HEK293 (cell line): Measurements from ENCODE around the gene H2BK1.

Experiments
- HOXA7 ChIP-seq: sonication (generic); formaldehyde crosslinking; IDR thresholded peaks from 2 replicates; pipeline ENCODE4 v1.8.1; 2022; ENCODE audit warnings: missing genetic modification reagents, borderline replicate concordance
- MEIS1 ChIP-seq: sonication (generic); formaldehyde crosslinking; IDR thresholded peaks from 2 replicates; pipeline ENCODE4 v1.8.1; 2022; ENCODE audit warnings: missing genetic modification reagents, mild to moderate bottlenecking, borderline replicate concordance
- TRIM28 ChIP-seq: IDR thresholded peaks from 2 replicates; pipeline ENCODE4 v1.6.1; 2011; ENCODE audit warnings: low read length, control low read depth, borderline replicate concordance
- ZBTB8A ChIP-seq: fragments of 450-650 bp; formaldehyde crosslinking; IDR thresholded peaks from 2 replicates; pipeline ENCODE4 v1.5.1; 2016; ENCODE audit warnings: missing biosample characterization, missing genetic modification characterization
- ZFP3 ChIP-seq: fragments of 450-650 bp; formaldehyde crosslinking; IDR thresholded peaks from 2 replicates; pipeline ENCODE4 v1.5.1; 2016; ENCODE audit warnings: low read depth, missing biosample characterization, missing genetic modification characterization
- ZNF2 ChIP-seq: fragments of 450-650 bp; formaldehyde crosslinking; IDR thresholded peaks from 2 replicates; pipeline ENCODE4 v1.5.1; 2016; ENCODE audit warnings: missing biosample characterization, missing genetic modification characterization
- ZNF311 ChIP-seq: fragments of 450-650 bp; formaldehyde crosslinking; IDR thresholded peaks from 2 replicates; pipeline ENCODE4 v1.5.1; 2017; ENCODE audit warnings: missing biosample characterization, missing genetic modification characterization, borderline replicate concordance
- ZNF37A ChIP-seq: fragments of 450-650 bp; IDR thresholded peaks from 2 replicates; pipeline ENCODE4 v1.5.1; 2018; ENCODE audit warnings: missing biosample characterization, missing genetic modification characterization
- ZNF423 ChIP-seq: fragments of 450-650 bp; formaldehyde crosslinking; IDR thresholded peaks from 2 replicates; pipeline ENCODE4 v1.5.1; 2016; ENCODE audit warnings: missing biosample characterization, missing genetic modification characterization
- ZNF571 ChIP-seq: fragments of 450-650 bp; formaldehyde crosslinking; IDR thresholded peaks from 2 replicates; pipeline ENCODE4 v1.5.0; 2017; ENCODE audit warnings: missing biosample characterization, missing genetic modification characterization
- TF ChIP-seq, protein P1 (sequence below): fragments of 450-650 bp; formaldehyde crosslinking; IDR thresholded peaks from 2 replicates; pipeline ENCODE4 v1.5.1; 2016; ENCODE audit warnings: missing biosample characterization, missing genetic modification characterization
- TF ChIP-seq, protein P2 (sequence below): fragments of 450-650 bp; formaldehyde crosslinking; IDR thresholded peaks from 2 replicates; pipeline ENCODE4 v1.5.1; 2016; ENCODE audit warnings: missing biosample characterization, missing genetic modification characterization, low read depth
- TF ChIP-seq, protein P3 (sequence below): fragments of 450-650 bp; formaldehyde crosslinking; IDR thresholded peaks from 2 replicates; pipeline ENCODE4 v1.5.1; 2016; ENCODE audit warnings: missing biosample characterization, missing genetic modification characterization
- TF ChIP-seq, protein P4 (sequence below): fragments of 450-650 bp; IDR thresholded peaks from 2 replicates; pipeline ENCODE4 v1.5.1; 2018; ENCODE audit warnings: missing biosample characterization, mild to moderate bottlenecking, missing genetic modification characterization

DNA sequence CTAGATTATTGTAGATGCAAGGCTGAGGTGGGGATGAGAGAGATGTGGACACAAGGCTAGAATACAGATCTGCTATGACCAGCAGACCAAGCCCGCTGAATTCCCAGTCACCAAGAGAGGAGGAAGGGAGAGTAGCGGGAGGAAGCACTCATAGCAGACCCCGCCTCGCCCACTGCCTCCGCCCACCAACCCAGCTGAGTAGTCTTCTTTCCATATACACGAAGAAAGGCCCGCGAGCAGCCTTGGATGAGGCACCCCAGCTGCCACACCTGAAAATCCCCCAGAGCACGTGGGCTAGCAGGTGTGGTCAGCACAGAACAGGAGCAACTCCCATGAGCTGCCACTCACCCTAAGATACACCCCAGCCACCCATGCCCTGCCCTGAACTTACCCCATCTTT lies 7.9 kb upstream of the H2BK1 start:
- TF ChIP-seq ZFP3 (tag by site-specific recombination) (no peak), TRIM28 (no peak), ZNF571 (tag by site-specific recombination) (no peak), MEIS1 (CRISPR knock-in tag) (no peak), HOXA7 (CRISPR knock-in tag) (no peak), ZNF37A (tag by site-specific recombination) (no peak), ZNF2 (tag by site-specific recombination) (no peak), ZNF311 (tag by site-specific recombination) (no peak), ZBTB8A (no peak), ZNF423 (no peak)
- TF ChIP-seq, protein P1, sequence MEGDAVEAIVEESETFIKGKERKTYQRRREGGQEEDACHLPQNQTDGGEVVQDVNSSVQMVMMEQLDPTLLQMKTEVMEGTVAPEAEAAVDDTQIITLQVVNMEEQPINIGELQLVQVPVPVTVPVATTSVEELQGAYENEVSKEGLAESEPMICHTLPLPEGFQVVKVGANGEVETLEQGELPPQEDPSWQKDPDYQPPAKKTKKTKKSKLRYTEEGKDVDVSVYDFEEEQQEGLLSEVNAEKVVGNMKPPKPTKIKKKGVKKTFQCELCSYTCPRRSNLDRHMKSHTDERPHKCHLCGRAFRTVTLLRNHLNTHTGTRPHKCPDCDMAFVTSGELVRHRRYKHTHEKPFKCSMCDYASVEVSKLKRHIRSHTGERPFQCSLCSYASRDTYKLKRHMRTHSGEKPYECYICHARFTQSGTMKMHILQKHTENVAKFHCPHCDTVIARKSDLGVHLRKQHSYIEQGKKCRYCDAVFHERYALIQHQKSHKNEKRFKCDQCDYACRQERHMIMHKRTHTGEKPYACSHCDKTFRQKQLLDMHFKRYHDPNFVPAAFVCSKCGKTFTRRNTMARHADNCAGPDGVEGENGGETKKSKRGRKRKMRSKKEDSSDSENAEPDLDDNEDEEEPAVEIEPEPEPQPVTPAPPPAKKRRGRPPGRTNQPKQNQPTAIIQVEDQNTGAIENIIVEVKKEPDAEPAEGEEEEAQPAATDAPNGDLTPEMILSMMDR (tag by site-specific recombination): no peak
- TF ChIP-seq, protein P2, sequence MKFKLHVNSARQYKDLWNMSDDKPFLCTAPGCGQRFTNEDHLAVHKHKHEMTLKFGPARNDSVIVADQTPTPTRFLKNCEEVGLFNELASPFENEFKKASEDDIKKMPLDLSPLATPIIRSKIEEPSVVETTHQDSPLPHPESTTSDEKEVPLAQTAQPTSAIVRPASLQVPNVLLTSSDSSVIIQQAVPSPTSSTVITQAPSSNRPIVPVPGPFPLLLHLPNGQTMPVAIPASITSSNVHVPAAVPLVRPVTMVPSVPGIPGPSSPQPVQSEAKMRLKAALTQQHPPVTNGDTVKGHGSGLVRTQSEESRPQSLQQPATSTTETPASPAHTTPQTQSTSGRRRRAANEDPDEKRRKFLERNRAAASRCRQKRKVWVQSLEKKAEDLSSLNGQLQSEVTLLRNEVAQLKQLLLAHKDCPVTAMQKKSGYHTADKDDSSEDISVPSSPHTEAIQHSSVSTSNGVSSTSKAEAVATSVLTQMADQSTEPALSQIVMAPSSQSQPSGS (tag by site-specific recombination): no peak
- TF ChIP-seq, protein P3, sequence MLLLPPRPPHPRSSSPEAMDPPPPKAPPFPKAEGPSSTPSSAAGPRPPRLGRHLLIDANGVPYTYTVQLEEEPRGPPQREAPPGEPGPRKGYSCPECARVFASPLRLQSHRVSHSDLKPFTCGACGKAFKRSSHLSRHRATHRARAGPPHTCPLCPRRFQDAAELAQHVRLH: no peak
- TF ChIP-seq, protein P4, sequence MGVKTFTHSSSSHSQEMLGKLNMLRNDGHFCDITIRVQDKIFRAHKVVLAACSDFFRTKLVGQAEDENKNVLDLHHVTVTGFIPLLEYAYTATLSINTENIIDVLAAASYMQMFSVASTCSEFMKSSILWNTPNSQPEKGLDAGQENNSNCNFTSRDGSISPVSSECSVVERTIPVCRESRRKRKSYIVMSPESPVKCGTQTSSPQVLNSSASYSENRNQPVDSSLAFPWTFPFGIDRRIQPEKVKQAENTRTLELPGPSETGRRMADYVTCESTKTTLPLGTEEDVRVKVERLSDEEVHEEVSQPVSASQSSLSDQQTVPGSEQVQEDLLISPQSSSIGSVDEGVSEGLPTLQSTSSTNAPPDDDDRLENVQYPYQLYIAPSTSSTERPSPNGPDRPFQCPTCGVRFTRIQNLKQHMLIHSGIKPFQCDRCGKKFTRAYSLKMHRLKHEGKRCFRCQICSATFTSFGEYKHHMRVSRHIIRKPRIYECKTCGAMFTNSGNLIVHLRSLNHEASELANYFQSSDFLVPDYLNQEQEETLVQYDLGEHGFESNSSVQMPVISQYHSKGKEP (tag by site-specific recombination): no peak
